ENCODE data around the gene RNFT1. TPM values are rescaled to one million over a fixed set of nuclear protein-coding genes. Genes with fewer than 3 reads are reported as not detected.
"Not testable (repeated sequence)": the region's sequence is repeated elsewhere in the genome, so short reads cannot be mapped to it uniquely, and the experiment has no call there.

RNFT1 gene
- 17.2 and 21.5 TPM in 2 replicates for total RNA-seq (2014; rRNA removed; shearing (Covaris generic))
- 27.2 and 28.6 TPM in 2 replicates for total RNA-seq (2022)
- Bru-seq, nascent RNA: percentile 68 among the genes with signal in this experiment
- BruChase-seq, experiment 1, labeled RNA remaining after a 6-hour chase: percentile 67 among the genes with signal in this experiment
- percentile 73 among the genes with signal in this experiment for BruChase-seq, experiment 2, labeled RNA remaining after a 2-hour chase
- long read RNA-seq, transcript RNFT1-201 (9 exons, 2,101 nt): major isoform, 20 of 46 reads
- long read RNA-seq, partial matches to known transcripts: 5 of 46 reads
- long read RNA-seq, other reads (novel, unspliced or antisense): 15 of 46 reads

GRCh38 chr17:59964482-59965328 lies at the start of gene RNFT1:
TSS of gene RNFT1 (minus strand) at chr17:59964740. CDS start at chr17:59964663, 77 bp downstream.
- Histone ChIP-seq H3K9me3 (ENCODE audit: low read length) (no peaks in the 10 kb centered on the region), H3K36me3 (ENCODE audit: insufficient read depth, low read length) (peaks cover 21% of the 10 kb centered on the region), H3K9me2 (ENCODE audit: insufficient read depth, low read length) (no peaks in the 10 kb centered on the region), H3K79me2 (ENCODE audit: insufficient read depth, low read depth, low read length) (peaks cover 17% of the 10 kb centered on the region; the same call in 1 of the 2 replicates), H3K4me3 (ENCODE audit: low read depth, low read length, poor library complexity, severe bottlenecking) (peak within 1 kb of the TSS; percentile 78), H3K4me1 (ENCODE audit: insufficient read depth, low read length, poor library complexity, severe bottlenecking) (peaks cover 20% of the 10 kb centered on the region), H3K27ac (ENCODE audit: low read depth, low read length, poor library complexity, severe bottlenecking) (peak within 1 kb of the TSS; percentile 62), H2AFZ (ENCODE audit: low read length) (peak within 1 kb of the TSS; percentile 91), H3K4me2 (ENCODE audit: low read length) (peak within 1 kb of the TSS; percentile 87), H4K20me1 (ENCODE audit: insufficient read depth, low read length) (no peaks in the 10 kb centered on the region; the same call in 1 of the 2 replicates)
- ChIA-PET CTCF (ENCODE audit: unreplicated experiment) (no interaction called here), POLR2A (interaction anchor here (0.6 to 1.9 kb wide), 14 partner anchors 9 to 1940 kb away, joined by 3 to 12 read pairs (median 5); partner anchors contain the start of genes RPS6KB1 and TUBD1)
- TF ChIP-seq EZH2phosphoT487 (IDR thresholded peaks at IDR 0.05; ENCODE audit: borderline replicate concordance, low read depth, low read length) (no peak), CTCF (conservative IDR thresholded peaks at IDR 0.05; ENCODE audit: low read length) (no peak)
- DNase-seq (ENCODE audit: low spot score): peak; percentile 92
- intact Hi-C loops (cut with micrococcal nuclease; ENCODE audit: unreplicated experiment): no loop called here
- TSS peak; percentile 80 for BruUV-seq (replicated peaks)

- H3K9me3 ChIP-seq (ENCODE audit: low read length); H3K27ac ChIP-seq (ENCODE audit: low read depth, low read length, poor library complexity, severe bottlenecking); CTCF ChIA-PET (ENCODE audit: unreplicated experiment); BruUV-seq (replicated peaks); H2AFZ ChIP-seq (ENCODE audit: low read length); H3K79me2 ChIP-seq (ENCODE audit: insufficient read depth, low read depth, low read length); H3K4me1 ChIP-seq (ENCODE audit: insufficient read depth, low read length, poor library complexity, severe bottlenecking); DNase-seq (ENCODE audit: low spot score); POLR2A ChIA-PET; intact Hi-C loops (cut with micrococcal nuclease; ENCODE audit: unreplicated experiment); H3K9me2 ChIP-seq (ENCODE audit: insufficient read depth, low read length); H3K4me3 ChIP-seq (ENCODE audit: low read depth, low read length, poor library complexity, severe bottlenecking); H3K36me3 ChIP-seq (ENCODE audit: insufficient read depth, low read length); H4K20me1 ChIP-seq (ENCODE audit: insufficient read depth, low read length); H3K4me2 ChIP-seq (ENCODE audit: low read length): not testable (repeated sequence)
These were observed 44.8 kb upstream of the RNFT1 start for GRCh38 chr17:60009326-60009725.

GRCh38 chr17:60008377-60008776 lies 43.8 kb upstream of the RNFT1 start:
- H3K4me3 ChIP-seq (ENCODE audit: low read depth, low read length, poor library complexity, severe bottlenecking); intact Hi-C loops (cut with micrococcal nuclease; ENCODE audit: unreplicated experiment); H2AFZ ChIP-seq (ENCODE audit: low read length); BruUV-seq (replicated peaks); H3K4me1 ChIP-seq (ENCODE audit: insufficient read depth, low read length, poor library complexity, severe bottlenecking); H4K20me1 ChIP-seq (ENCODE audit: insufficient read depth, low read length); CTCF ChIA-PET (ENCODE audit: unreplicated experiment); DNase-seq (ENCODE audit: low spot score); H3K36me3 ChIP-seq (ENCODE audit: insufficient read depth, low read length); POLR2A ChIA-PET; H3K79me2 ChIP-seq (ENCODE audit: insufficient read depth, low read depth, low read length); H3K9me2 ChIP-seq (ENCODE audit: insufficient read depth, low read length); H3K4me2 ChIP-seq (ENCODE audit: low read length); H3K9me3 ChIP-seq (ENCODE audit: low read length); H3K27ac ChIP-seq (ENCODE audit: low read depth, low read length, poor library complexity, severe bottlenecking): not testable (repeated sequence)
